Embryonic facial prominence (tissue), 1 donor: ENCODE data around the gene OR52R1.
"Not testable (repeated sequence)": the region's sequence is repeated elsewhere in the genome, so short reads cannot be mapped to it uniquely, and the experiment has no call there.

Source experiments
- DNase-seq: peaks from one replicate; pipeline ENCODE4 v3.0.0-alpha.2; 2016; ENCODE audit errors: extremely low spot score

Gene OR52R1

GRCh38 chr11:4804280-4804679, at the start of gene OR52R1:
TSS of gene OR52R1 (minus strand) at chr11:4804380. CDS start at chr11:4804380, 0 bp downstream.
- no peak for DNase-seq

GRCh38 chr11:4851033-4851432, 46.9 kb upstream of the OR52R1 start:
- no peak for DNase-seq

DNA sequence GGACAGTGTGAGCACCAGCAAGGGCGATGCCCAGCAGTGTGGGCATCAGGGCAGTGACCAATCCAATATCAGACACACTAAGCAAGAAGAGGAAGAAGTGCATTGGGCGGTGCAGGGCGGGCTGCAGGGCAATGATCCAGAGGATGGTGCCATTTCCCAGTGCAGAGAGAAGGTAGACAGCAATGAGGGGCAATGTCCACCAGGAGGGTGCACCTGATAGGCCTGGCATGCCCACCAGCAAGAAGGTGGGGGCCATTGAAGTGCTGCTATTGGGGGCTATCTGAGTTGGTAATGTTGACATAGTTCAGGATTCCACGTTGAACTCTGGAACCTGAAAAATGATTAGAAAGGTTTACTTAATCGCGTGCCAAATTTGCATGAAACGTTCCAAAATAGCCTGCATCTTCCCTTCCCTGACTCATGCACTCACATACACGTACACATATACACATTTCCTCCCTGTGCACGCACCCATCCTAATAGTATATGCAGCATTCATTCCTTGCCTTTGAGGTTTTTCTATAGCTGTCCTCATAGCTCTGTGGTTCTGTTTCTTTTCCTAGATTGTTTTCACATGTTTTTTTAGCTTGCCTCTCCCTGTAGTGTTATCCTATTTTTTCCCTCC, 44.8 kb upstream of the OR52R1 start, which contains the start of gene OR51S1:
Gene OR51S1, minus strand, starts transcription at position 301 of the 625 bp plus-strand sequence. Its CDS starts 0 bp downstream, at position 301.
- no peak for DNase-seq

DNA sequence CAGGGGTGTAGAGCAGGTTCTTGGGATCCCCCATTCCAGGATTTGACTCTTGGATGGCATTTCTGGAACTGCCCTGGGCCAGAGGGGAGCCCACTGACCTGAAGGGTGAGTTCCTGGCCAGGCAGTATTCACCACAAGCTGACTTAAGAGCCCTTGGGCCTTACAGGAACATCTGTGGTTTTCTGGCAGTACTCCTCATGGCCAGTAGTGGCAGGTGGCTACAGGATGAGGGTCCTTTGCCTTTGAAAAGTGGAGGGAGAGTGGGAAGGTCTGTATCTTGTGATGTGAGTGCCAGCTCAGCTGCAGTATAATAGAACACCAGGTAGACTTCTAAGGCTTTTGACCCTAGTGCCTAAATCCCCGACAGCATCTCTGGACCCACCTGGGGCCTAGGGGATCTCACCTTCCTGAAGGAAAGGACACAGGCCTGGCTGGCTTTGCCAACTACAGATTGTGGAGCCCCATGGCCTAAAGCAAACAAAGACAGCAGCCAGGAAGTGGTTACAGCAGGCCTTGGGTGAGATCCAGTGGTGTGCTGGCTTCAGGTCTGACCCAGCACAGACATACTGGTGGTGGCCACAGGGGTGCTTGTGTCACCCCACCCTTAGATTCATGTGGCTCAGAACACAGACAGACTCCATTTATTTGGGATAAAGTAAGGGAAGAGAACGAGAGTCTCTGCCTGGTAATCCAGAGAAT, 35.8 kb upstream of the OR52R1 start:
- no peak for DNase-seq

- DNase-seq, result no peak
Measured at GRCh38 chr11:4830909-4831308, 26.7 kb upstream of the OR52R1 start.

DNA sequence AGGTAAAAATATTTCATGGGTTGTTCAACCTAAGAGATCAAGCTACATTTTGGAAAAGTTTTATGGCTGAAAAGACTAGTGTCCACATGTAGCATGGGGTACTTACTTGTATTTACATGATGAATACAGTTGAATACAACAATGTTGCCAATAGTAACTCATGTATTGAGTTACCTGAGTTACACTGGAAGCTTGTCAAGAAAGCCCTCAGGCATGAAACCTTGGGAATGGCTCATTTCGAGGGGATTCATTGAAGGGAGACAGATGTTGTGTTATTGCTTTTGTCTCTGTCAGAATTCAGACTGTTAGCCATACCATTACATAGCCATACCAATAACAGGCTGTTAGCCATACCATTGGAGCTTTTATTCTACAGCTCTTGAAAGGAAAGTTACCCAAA, 26.2 kb upstream of the OR52R1 start:
- no peak for DNase-seq

GRCh38 chr11:4826425-4826824, 22.2 kb upstream of the OR52R1 start:
- DNase-seq, result no peak

DNA sequence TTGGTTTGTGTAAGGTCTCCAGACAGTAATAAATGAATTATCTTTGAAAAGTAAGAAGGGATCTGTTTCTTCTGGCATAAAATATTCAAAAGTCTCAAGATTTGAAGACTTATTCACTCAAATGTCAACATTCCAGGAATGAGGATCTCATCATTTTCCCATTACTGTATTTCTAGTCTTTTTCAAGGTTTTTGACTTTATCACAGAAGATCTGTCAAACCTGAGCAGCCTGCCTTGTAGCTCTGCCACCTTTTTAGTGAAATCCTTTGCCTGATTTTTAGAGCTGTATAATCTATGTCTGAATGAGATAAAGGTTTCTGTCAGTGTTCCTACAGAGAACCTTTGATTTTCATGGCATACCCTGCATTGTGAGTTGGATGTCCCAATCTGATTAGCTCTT, 21.0 kb upstream of the OR52R1 start:
- DNase-seq, result no peak

DNA sequence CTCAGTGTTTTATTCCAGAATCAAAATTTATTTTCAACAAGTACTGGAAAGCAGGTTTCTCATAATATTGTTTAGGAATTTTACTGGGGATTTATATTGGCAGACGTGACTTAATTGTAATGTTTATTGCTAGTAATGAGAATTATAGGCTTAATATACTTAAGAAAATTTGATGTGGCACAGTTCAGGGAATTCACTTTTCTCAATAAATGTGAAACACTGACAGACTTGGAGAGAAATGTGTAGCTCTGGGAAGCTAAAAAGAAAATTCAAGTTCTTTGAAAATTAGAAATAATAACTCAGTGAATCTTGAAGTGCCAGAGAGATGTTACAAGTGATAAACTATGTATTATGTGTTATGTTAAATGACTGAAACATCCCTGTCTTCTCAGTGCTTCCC, 16.8 kb upstream of the OR52R1 start, which contains the start of gene OR51F2:
Gene OR51F2, plus strand, starts transcription at position 301 of the 400 bp plus-strand sequence. CDS start 101 bp downstream, outside the sequence.
- DNase-seq, result no peak

- no peak for DNase-seq
Measured at GRCh38 chr11:4809246-4809645, 5.1 kb upstream of the OR52R1 start.

DNA sequence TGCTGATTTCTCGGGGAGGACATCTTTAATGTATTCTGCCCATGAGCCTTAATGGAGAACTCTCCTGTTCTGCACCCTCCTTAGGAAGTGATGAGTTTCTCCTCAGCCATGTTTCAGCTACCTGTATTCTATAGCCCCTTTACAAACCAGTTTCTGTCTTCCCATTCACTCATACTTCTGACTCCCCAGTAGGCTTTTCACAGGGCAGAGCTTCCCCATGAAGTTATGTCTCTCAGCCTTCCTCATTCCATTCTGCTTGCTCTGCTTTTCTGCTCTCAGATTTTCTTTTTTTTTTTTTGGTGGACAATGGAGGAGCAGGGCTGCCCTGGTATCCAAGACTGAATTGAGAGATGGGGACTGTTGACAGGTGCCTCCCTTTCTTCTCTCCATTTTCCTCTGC, 4.3 kb upstream of the OR52R1 start:
- no peak for DNase-seq

DNA sequence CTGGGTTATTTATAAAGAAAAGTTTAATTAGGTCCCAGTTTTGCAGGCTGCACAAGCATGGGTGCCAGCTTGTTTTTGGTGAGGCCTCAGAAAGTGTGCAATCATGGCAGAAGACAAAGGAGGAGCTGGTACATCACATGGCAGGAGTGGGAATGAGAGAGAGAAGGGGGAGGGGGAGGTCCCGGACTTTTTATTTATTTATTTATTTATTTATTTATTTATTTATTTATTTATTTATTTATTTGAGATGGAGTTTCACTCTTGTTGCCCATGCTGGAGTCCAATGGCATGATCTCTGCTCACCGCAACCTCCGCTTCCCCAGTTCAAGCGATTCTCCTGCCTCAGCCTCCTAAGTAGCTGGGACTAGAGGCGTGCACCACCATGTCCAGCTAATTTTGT, 2.9 kb downstream of the OR52R1 start:
- not testable (repeated sequence) for DNase-seq

- DNase-seq, result no peak
Measured at GRCh38 chr11:4798427-4799183, 5.6 kb downstream of the OR52R1 start.

DNA sequence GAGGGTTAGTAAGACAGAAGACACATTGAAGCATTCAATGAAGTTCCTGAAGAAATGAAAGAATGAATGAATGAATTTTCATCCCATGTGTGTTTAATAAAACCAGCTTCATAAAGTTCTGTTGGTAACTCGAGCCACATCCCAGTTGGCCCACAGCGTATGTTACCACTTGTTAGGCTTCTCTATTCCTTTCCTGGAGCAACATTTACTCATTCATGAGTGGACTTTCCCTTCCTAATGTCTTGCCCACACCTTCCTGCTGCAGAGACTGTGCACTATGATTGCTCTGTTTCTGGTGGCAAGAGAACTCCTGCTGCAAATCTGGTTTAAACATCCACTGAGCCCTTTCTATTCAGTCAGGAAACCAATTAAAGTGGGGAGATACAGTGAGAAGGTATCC, 7.0 kb downstream of the OR52R1 start:
- no peak for DNase-seq

DNA sequence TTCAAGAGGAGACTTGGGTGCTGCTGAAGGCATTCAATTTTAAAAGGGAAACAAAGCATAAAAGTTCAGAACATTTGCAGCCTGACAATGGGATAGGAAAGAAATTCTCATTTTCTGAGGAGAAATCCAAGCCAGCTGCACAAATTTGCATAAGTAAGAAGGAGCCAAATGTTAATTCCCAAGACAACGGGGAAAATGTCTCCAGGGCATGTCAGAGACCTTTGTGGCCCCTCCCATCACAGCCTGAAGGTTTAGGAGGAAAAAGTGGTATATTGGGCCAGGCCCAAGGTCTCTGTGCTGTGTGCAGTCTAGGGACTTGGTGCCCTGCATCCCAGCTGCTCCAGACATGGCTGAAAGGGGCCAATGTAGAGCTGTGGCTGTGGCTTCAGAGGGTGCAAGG, 21.7 kb downstream of the OR52R1 start:
- no peak for DNase-seq

DNA sequence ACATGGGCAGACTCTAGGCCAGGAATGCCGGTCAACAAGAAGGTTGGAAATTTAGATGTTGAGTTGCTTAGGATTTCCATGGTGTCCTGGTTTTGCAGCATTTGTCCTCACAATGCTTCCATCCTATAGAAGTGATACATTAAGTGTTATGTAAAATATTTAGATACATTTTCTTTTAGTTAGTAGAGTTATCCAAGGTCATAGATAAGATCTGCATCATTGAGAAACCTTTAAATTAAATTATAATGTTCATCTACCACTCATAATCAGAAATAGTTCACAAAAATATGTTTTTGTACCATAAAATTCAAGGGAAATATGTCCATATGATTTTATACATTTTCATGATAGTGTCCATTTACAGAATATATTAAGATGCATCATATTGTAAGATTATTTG, 34.3 kb downstream of the OR52R1 start, which contains the start of gene OR51F1:
Gene OR51F1, minus strand, starts transcription at position 101 of the 400 bp plus-strand sequence. Its CDS starts 0 bp downstream, at position 101.
- DNase-seq, result no peak

DNA sequence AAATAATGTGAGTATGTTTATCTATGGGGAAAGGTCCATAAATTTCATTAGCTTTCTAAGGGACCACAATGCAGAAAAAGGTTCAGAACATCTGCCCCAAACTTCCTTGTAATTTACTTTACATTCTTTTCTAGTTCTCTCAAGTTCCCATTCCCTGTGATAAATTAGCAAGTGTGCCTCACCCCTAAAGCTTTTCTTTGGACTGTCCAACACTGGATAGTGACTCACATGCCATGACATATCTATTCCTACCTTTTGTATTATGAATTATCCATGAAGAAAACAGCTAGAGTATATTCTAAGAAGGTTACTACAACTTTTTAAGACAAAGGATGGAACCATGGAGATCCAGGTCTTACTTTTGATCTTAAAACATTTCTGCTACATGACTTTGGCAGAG, 36.1 kb downstream of the OR52R1 start:
- no peak for DNase-seq

GRCh38 chr11:4766420-4767043, 37.6 kb downstream of the OR52R1 start:
- DNase-seq, result no peak

- DNase-seq, result no peak
Measured at GRCh38 chr11:4763096-4763495, 41.1 kb downstream of the OR52R1 start.
